PFSK-1 (cell line): ENCODE results near the gene LAMP1.

Experiments
- FOXP2 ChIP-seq: optimal IDR thresholded peaks from 2 replicates; pipeline ENCODE3; 2011; ENCODE audit warnings: borderline replicate concordance, control low read depth, inconsistent platforms; ENCODE audit not compliant: insufficient read depth; ENCODE audit errors: extremely low read length, extremely low read depth
- POLR2AphosphoS5 ChIP-seq: IDR thresholded peaks from 2 replicates; pipeline ENCODE4 v1.6.1; 2012; ENCODE audit warnings: low read depth, mild to moderate bottlenecking, control low read depth, low read length, moderate library complexity
- SIN3A ChIP-seq: IDR thresholded peaks from 2 replicates; pipeline ENCODE4 v1.6.1; 2012; ENCODE audit warnings: mild to moderate bottlenecking, low read length, moderate library complexity, borderline replicate concordance; ENCODE audit not compliant: insufficient read depth
- TAF1 ChIP-seq: IDR thresholded peaks from 2 replicates; pipeline ENCODE4 v1.6.1; 2012; ENCODE audit warnings: low read length, control low read depth, borderline replicate concordance; ENCODE audit not compliant: insufficient read depth
- TF ChIP-seq, protein P1 (sequence below), 2 experiments: IDR thresholded peaks; 2 replicates each; pipeline versions ENCODE4 v1.6.1 to v1.8.0; 2011 to 2012; ENCODE audit warnings: low read depth in 2 of 2, low read length in 2 of 2, control low read depth in 1 of 2, inconsistent platforms in 1 of 2, mild to moderate bottlenecking in 1 of 2, moderate library complexity in 1 of 2; ENCODE audit not compliant: insufficient read depth in 1 of 2

DNA sequence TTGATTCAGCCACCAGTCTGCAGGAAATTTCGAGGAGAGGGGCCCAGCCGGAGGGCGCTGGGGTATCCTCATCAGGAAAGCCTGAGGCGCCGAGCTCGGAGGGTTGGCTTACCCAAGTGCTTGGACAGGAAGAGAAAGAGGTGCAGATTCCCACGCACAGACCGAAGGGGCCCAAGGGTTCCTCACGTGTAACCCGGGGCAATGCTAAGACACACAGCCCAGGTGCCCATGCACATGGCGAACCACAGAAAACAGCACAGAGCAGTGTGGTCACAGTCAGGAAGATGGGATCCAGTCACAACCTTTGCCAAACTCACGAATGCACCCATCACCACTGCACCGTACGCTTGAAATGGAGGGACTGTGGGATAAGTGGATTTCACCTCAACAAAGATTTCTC lies 36.0 kb downstream of the LAMP1 start:
- TF ChIP-seq TAF1 (no peak), POLR2AphosphoS5 (no peak), SIN3A (no peak), FOXP2 (no peak)
- TF ChIP-seq, protein P1, sequence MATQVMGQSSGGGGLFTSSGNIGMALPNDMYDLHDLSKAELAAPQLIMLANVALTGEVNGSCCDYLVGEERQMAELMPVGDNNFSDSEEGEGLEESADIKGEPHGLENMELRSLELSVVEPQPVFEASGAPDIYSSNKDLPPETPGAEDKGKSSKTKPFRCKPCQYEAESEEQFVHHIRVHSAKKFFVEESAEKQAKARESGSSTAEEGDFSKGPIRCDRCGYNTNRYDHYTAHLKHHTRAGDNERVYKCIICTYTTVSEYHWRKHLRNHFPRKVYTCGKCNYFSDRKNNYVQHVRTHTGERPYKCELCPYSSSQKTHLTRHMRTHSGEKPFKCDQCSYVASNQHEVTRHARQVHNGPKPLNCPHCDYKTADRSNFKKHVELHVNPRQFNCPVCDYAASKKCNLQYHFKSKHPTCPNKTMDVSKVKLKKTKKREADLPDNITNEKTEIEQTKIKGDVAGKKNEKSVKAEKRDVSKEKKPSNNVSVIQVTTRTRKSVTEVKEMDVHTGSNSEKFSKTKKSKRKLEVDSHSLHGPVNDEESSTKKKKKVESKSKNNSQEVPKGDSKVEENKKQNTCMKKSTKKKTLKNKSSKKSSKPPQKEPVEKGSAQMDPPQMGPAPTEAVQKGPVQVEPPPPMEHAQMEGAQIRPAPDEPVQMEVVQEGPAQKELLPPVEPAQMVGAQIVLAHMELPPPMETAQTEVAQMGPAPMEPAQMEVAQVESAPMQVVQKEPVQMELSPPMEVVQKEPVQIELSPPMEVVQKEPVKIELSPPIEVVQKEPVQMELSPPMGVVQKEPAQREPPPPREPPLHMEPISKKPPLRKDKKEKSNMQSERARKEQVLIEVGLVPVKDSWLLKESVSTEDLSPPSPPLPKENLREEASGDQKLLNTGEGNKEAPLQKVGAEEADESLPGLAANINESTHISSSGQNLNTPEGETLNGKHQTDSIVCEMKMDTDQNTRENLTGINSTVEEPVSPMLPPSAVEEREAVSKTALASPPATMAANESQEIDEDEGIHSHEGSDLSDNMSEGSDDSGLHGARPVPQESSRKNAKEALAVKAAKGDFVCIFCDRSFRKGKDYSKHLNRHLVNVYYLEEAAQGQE (IDR thresholded peaks at IDR 0.05; ENCODE audit: insufficient read depth in 1 of 2, low read depth in 2 of 2, low read length in 2 of 2) = no peak
